ENCODE results near the gene GATD1. TPM values are rescaled to one million over a fixed set of nuclear protein-coding genes. Genes with fewer than 3 reads are reported as not detected.

The GATD1 gene
- polyA plus RNA-seq, 1 experiment: 37.9 TPM

DNA sequence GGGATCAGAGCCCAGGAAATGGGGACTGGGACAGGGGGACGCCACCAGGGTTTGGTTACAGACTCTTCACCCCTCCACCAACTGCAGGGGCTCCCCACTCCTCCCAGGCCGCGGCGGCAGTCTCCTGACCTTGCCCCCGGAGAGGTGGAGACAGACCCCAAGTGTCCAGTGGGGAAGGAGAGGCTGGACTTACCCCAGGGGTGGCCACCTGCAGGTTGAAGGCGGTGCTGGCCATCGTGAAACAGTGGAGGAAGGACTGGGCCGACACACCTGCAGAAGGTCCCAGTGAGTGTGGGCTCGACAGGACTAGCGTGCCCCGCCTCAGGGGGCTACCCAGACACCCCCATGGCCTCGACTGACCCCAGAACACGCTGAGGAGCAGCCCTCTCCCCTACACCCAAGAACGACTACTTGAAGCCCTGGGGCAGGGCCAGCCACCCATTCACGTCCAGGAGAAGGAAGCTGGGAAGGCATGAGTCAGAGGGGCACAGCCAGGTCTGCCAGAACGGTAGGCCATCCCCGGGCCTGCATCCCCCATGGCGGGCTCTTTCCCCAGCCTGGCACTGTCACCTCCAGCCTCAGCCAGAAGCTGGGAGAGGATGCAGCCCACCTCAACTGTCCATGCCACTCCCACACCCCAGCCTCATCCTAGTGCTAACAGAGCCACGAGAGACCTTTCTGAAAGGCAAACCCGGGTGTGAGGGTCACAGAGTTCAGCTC lies 2.3 kb downstream of the GATD1 start:
- CTCF ChIA-PET: interaction anchor here (1.1 to 2.1 kb wide), 2 partner anchors 10 to 47 kb away, joined by 5 to 7 read pairs; no protein-coding TSS in a partner anchor
- Histone ChIP-seq H3K36me3 (ENCODE audit: control insufficient read depth, insufficient read depth, low read length) (peaks cover 31% of the 10 kb centered on the region), H3K27me3 (ENCODE audit: control insufficient read depth, insufficient read depth, low read length) (no peaks in the 10 kb centered on the region), H3K4me3 (ENCODE audit: low read depth, low read length) (no peak overlapping the region; the same call in 1 of the 2 replicates)
- DNase-seq (ENCODE audit: low read depth): no peak
- no peak for TF ChIP-seq CTCF (IDR thresholded peaks at IDR 0.05; ENCODE audit: insufficient read depth, low read depth, low read length)
- POLR2A ChIA-PET: no interaction called here

DNA sequence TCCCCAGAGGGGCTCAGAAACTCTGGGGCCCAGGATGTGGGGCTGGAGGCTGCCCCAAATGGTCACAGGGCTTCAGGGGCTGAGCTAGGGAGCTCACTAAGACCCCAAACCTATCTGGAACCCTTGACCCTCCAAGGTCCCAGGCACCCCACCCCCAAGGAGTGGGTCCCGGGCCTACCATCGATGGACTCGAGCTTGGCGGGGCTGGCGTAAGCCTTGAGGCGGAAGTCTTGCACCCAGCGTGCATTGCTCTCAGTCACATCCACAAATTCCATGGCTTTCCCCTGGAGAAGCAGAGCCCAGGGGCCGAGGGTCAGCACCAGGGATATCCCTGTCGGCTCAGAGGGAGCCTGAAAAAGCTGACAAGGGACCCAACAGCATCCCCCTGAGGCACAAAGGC lies 3.5 kb downstream of the GATD1 start:
- ChIA-PET POLR2A (no interaction called here), CTCF (no interaction called here)
- TF ChIP-seq CTCF (IDR thresholded peaks at IDR 0.05; ENCODE audit: insufficient read depth, low read depth, low read length): no peak
- Histone ChIP-seq H3K27me3 (ENCODE audit: control insufficient read depth, insufficient read depth, low read length) (no peaks in the 10 kb centered on the region), H3K36me3 (ENCODE audit: control insufficient read depth, insufficient read depth, low read length) (peaks cover 27% of the 10 kb centered on the region), H3K4me3 (ENCODE audit: low read depth, low read length) (no peak overlapping the region)
- no peak for DNase-seq (ENCODE audit: low read depth)

- DNase-seq (ENCODE audit: low read depth): no peak
- Histone ChIP-seq H3K36me3 (ENCODE audit: control insufficient read depth, insufficient read depth, low read length) (peaks cover 27% of the 10 kb centered on the region), H3K4me3 (ENCODE audit: low read depth, low read length) (no peak overlapping the region), H3K27me3 (ENCODE audit: control insufficient read depth, insufficient read depth, low read length) (no peaks in the 10 kb centered on the region)
- no peak for TF ChIP-seq CTCF (IDR thresholded peaks at IDR 0.05; ENCODE audit: insufficient read depth, low read depth, low read length)
- ChIA-PET POLR2A (no interaction called here), CTCF (no interaction called here)
These were observed 3.9 kb downstream of the GATD1 start for GRCh38 chr11:773425-773824.

DNA sequence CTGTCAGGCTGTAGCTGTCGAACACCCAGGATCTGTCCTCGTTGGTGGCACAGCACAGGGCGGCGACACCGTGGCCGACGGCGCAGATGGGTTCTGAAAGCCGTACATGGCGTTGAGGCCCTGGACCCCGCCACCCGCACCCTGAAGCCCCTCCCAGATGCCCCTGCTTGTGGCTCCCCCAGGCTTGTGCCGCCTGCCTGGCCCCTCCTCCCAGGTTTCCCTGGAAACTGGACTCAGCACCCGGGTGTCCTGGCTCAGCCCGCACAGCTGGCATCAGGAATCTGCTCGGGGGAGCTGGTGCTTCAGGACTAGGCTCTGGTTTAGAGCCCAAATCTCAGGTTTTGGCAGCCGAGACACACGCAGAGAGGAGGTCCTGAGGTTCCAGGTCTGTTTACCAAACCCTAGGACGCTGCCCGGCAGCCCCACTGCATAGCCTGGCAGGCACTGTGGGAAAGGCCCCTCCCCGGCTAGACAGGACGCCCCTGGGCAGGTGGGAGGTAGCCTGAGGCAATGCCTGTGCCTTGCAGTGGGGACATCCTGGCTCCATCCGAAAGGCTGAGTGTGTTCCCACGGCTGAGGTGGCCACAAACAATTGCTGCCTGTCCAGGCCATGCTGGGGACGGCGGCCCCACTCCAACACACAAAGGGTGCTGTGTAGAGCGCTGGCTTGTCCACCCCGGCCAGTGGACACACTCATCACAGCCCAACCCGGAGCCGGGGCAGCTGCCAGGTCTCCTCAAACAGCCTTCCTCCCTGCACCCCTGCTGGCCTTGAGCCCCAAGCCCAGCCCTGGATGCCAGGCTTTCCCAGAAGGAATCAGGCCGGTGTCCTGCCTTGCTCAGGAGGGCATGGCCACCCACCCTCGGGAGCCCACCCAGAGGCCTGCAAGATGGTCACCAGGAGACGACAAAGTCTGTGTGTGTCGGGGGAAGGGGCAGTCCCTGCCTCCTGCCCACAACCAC lies 4.6 kb downstream of the GATD1 start:
- ChIA-PET POLR2A (no interaction called here), CTCF (no interaction called here)
- DNase-seq (ENCODE audit: low read depth): no peak
- peaks cover 27% of the 10 kb centered on the region for H3K36me3 ChIP-seq (ENCODE audit: control insufficient read depth, insufficient read depth, low read length)
- H3K4me3 ChIP-seq (ENCODE audit: low read depth, low read length): no peak overlapping the region
- TF ChIP-seq CTCF (IDR thresholded peaks at IDR 0.05; ENCODE audit: insufficient read depth, low read depth, low read length): no peak
- no peaks in the 10 kb centered on the region for H3K27me3 ChIP-seq (ENCODE audit: control insufficient read depth, insufficient read depth, low read length)

DNA sequence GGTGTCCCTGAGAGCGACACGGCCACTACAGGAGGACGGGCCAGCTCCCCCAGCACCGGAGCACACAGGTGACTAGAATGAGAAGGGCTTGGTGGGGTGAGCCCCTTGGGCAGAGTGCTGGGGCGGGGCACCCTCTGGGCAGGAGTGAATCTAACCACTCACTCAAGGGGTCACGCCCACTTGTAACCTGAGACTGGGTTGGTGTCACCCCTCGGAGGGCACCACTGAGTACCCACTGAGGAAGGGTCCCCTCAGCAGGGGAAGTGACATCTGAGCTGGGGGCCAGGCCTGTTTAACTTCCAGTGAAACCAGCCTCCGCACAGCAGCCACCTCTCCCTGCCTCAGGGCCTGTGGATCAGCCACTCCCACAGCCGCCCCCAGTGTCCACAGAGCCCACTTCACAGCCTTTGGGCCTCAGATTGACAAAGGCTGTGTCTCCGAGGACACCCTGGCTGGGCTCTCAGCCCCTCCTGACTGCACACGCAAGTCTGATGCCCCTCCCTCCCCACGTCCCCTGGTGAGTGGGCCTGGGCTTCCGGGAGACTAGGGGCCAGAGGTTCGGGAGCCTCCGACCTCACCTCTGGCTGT lies 5.6 kb downstream of the GATD1 start:
- CTCF ChIA-PET: interaction anchor here (0.8 kb wide), 1 partner anchor 43 kb away, joined by 3 read pairs; no protein-coding TSS in a partner anchor
- no peak overlapping the region for H3K4me3 ChIP-seq (ENCODE audit: low read depth, low read length)
- POLR2A ChIA-PET: no interaction called here
- TF ChIP-seq CTCF (IDR thresholded peaks at IDR 0.05; ENCODE audit: insufficient read depth, low read depth, low read length): no peak
- H3K36me3 ChIP-seq (ENCODE audit: control insufficient read depth, insufficient read depth, low read length): peaks cover 32% of the 10 kb centered on the region
- no peak for DNase-seq (ENCODE audit: low read depth)
- no peaks in the 10 kb centered on the region for H3K27me3 ChIP-seq (ENCODE audit: control insufficient read depth, insufficient read depth, low read length)

All from BJ (cell line).